HepG2 (cell line): ENCODE data around the gene C3orf52. TPM values are rescaled to one million over a fixed set of nuclear protein-coding genes. Genes with fewer than 3 reads are reported as not detected.

Experiments used
- ATAC-seq: fragments of 200-7000 bp; cut with Tn5 transposase; 3 replicates; pipeline ENCODE4 v1.9.1; 2020; ENCODE audit warnings: mild to moderate bottlenecking, moderate library complexity
- BruUV-seq: library from RNA; stranded (reverse); fragments of 400-500 nt; replicated peaks from 2 replicates; lab custom pipeline; 2021; lab: Mats Ljungman, UMichigan
- CTCF ChIA-PET: fragments of 300-600 bp; formaldehyde crosslinking; extraction: SDS; loops from one replicate; lab custom pipeline; 2021; ENCODE audit warnings: low total read pairs, inconsistent platforms, low intra/inter-chr PET ratio; lab: Yijun Ruan, JAX
- POLR2A ChIA-PET: fragments of 350-600 bp; sonication (Branson Sonifier 250); formaldehyde crosslinking; loops from one replicate; lab custom pipeline; 2020; ENCODE audit warnings: antibody characterized with exemption, inconsistent platforms; lab: Yijun Ruan, JAX
- DNase-seq: peaks from one replicate; pipeline ENCODE4 v3.0.0-alpha.2; 2015; ENCODE audit warnings: low spot score
- FAIRE-seq: peaks from 3 replicates; lab custom pipeline; 2011; peaks lifted over from hg19 to GRCh38; lab: Jason Lieb, UNC
- H2AFZ ChIP-seq: one replicate; pipeline ENCODE4 v1.6.1; 2011; ENCODE audit warnings: low read length, inconsistent platforms
- H3K27ac ChIP-seq: fragments of 300-600 bp; 3 replicates; pipeline ENCODE4 v1.8.0; 2011; ENCODE audit warnings: mixed run types, mild to moderate bottlenecking, mixed read lengths, low read length, inconsistent platforms; ENCODE audit not compliant: insufficient read depth; ENCODE audit errors: extremely low read length
- H3K27me3 ChIP-seq, 2 experiments: fragments of 200-600 bp in 1 of 2; 2 replicates in 1 of 2; 3 replicates in 1 of 2; pipeline versions ENCODE4 v1.6.0 to v1.8.0; 2011; ENCODE audit warnings: low read length in 2 of 2, mild to moderate bottlenecking in 2 of 2, moderate library complexity in 2 of 2, inconsistent platforms in 1 of 2; ENCODE audit not compliant: insufficient read depth in 2 of 2, control insufficient read depth in 1 of 2
- H3K36me3 ChIP-seq, 2 experiments: fragments of 200-600 bp in 1 of 2; replicated peaks in 1 of 2; 2 replicates in 1 of 2; 3 replicates in 1 of 2; pipeline versions ENCODE4 v1.5.1 to v1.8.0; 2011; ENCODE audit warnings: low read length in 2 of 2, inconsistent platforms in 1 of 2; ENCODE audit not compliant: insufficient read depth in 2 of 2, control insufficient read depth in 1 of 2
- H3K4me1 ChIP-seq: 2 replicates; pipeline ENCODE4 v1.5.1; 2012; ENCODE audit warnings: low read length, inconsistent platforms; ENCODE audit not compliant: insufficient read depth
- H3K4me2 ChIP-seq: 2 replicates; pipeline ENCODE4 v1.6.0; 2011; ENCODE audit warnings: low read depth, low read length, inconsistent platforms
- H3K4me3 ChIP-seq, 3 experiments: fragments of 200-600 bp in 1 of 3; sonication (generic), shearing (Covaris generic) in 1 of 3; replicated peaks in 1 of 3; 2 replicates each; pipeline ENCODE4 v1.5.1; 2011 to 2016; ENCODE audit warnings: low read length in 3 of 3, inconsistent platforms in 2 of 3, low read depth in 2 of 3, mild to moderate bottlenecking in 2 of 3, control low read depth in 1 of 3, mixed read lengths in 1 of 3; ENCODE audit not compliant: insufficient read depth in 1 of 3
- H3K79me2 ChIP-seq: one replicate; pipeline ENCODE4 v1.6.1; 2011; ENCODE audit warnings: low read length, inconsistent platforms; ENCODE audit not compliant: insufficient read depth
- H3K9ac ChIP-seq: 2 replicates; pipeline ENCODE4 v1.6.0; 2011; ENCODE audit warnings: mild to moderate bottlenecking, low read depth, low read length, inconsistent platforms; ENCODE audit not compliant: insufficient read depth
- H3K9me3 ChIP-seq: 2 replicates; pipeline ENCODE4 v1.5.1; 2012; ENCODE audit warnings: mild to moderate bottlenecking, low read length
- H4K20me1 ChIP-seq: 2 replicates; pipeline ENCODE4 v1.6.0; 2011; ENCODE audit warnings: inconsistent platforms, mild to moderate bottlenecking, low read length, moderate library complexity; ENCODE audit not compliant: insufficient read depth
- ARNTL ChIP-seq: sonication (generic); formaldehyde crosslinking; IDR thresholded peaks from 2 replicates; pipeline ENCODE4 v1.4.0; 2020; ENCODE audit warnings: mild to moderate bottlenecking, missing genetic modification reagents
- ATF7-NPFF ChIP-seq: sonication (generic); formaldehyde crosslinking; IDR thresholded peaks from 2 replicates; pipeline ENCODE4 v1.8.1; 2023; ENCODE audit warnings: mild to moderate bottlenecking, low read depth, missing genetic modification reagents, moderate library complexity
- ETV6 ChIP-seq: sonication (generic); formaldehyde crosslinking; conservative IDR thresholded peaks from 2 replicates; pipeline ENCODE4 v1.4.0; 2020; ENCODE audit warnings: missing genetic modification reagents
- MBD4 ChIP-seq: IDR thresholded peaks from 2 replicates; pipeline ENCODE4 v1.6.1; 2012; ENCODE audit warnings: low read length, inconsistent platforms, borderline replicate concordance
- NBN ChIP-seq: fragments of 450-650 bp; conservative IDR thresholded peaks from 2 replicates; pipeline ENCODE4 v1.6.1; 2017
- NCOA2 ChIP-seq: sonication (generic); formaldehyde crosslinking; IDR thresholded peaks from 2 replicates; pipeline ENCODE4 v1.8.0; 2022; ENCODE audit warnings: inconsistent platforms
- PHF5A ChIP-seq: IDR thresholded peaks from one replicate; pipeline ENCODE4 v1.6.1; 2018; ENCODE audit warnings: low read depth, missing genetic modification reagents; ENCODE audit not compliant: unreplicated experiment
- PRMT3 ChIP-seq: sonication (generic); formaldehyde crosslinking; IDR thresholded peaks from 2 replicates; pipeline ENCODE4 v1.8.1; 2022; ENCODE audit warnings: low read depth, mild to moderate bottlenecking, moderate library complexity, missing genetic modification reagents, borderline replicate concordance
- THYN1 ChIP-seq: sonication (generic); formaldehyde crosslinking; IDR thresholded peaks from 2 replicates; pipeline ENCODE4 v1.8.1; 2023; ENCODE audit warnings: low read depth, mild to moderate bottlenecking, moderate library complexity, missing genetic modification reagents, borderline replicate concordance
- ZNF333 ChIP-seq: sonication (generic); formaldehyde crosslinking; IDR thresholded peaks from 2 replicates; pipeline ENCODE4 v1.4.0; 2020; ENCODE audit warnings: mild to moderate bottlenecking, missing genetic modification reagents, borderline replicate concordance
- ZNF484 ChIP-seq: sonication (generic); formaldehyde crosslinking; IDR thresholded peaks from 2 replicates; pipeline ENCODE4 v1.5.1; 2020; ENCODE audit warnings: mild to moderate bottlenecking, low read depth, missing genetic modification reagents, borderline replicate concordance
- ZNF746 ChIP-seq: sonication (generic); formaldehyde crosslinking; IDR thresholded peaks from 2 replicates; pipeline ENCODE4 v1.8.0; 2022; ENCODE audit warnings: mild to moderate bottlenecking, missing genetic modification reagents
- ZNF850 ChIP-seq: sonication (generic); formaldehyde crosslinking; conservative IDR thresholded peaks from 2 replicates; pipeline ENCODE4 v1.9.0; 2021; ENCODE audit warnings: mild to moderate bottlenecking, missing genetic modification reagents
- ZSCAN12 ChIP-seq: sonication (generic); formaldehyde crosslinking; IDR thresholded peaks from 2 replicates; pipeline ENCODE4 v1.9.0; 2021; ENCODE audit warnings: mild to moderate bottlenecking, missing genetic modification reagents
- ZSCAN9 ChIP-seq: IDR thresholded peaks from 2 replicates; pipeline ENCODE4 v1.6.1; 2016; ENCODE audit warnings: borderline replicate concordance
- WGBS: methylation state at CpG from one replicate; pipeline ENCODE4 v1.1.6; 2017; ENCODE audit warnings: low lambda C conversion rate; 5-methylcytosine and 5-hydroxymethylcytosine counted together
- in situ Hi-C: cut with HindIII; loops from 2 replicates; pipeline ENCODE4 v1.10.0; 2017; ENCODE audit warnings: low pct_unique_long_range_greater_than_20kb; ENCODE audit not compliant: extremely low pct_ligation_motif_present
- intact Hi-C: fragments of 100-400 bp; cut with micrococcal nuclease; formaldehyde crosslinking; loops from one replicate; pipeline ENCODE4 v1.10.0; 2022; ENCODE audit not compliant: unreplicated experiment
- polyA plus RNA-seq, 8 experiments: library from polyadenylated mRNA; depleted of rRNA in 3 of 8; stranded (reverse) in 7 of 8; unstranded in 1 of 8; fragments of >200 nt; fragmentation: Illumina TruSeq in 4 of 8; extraction: Trizol in 4 of 8; gene quantifications; 2 replicates each; pipeline versions ENCODE4 v1.2.1 to v1.2.3, GENCODE V29; 2011 to 2016; ENCODE audit warnings: low read depth in 4 of 8, missing spikeins in 1 of 8, mixed read lengths in 1 of 8; ENCODE audit not compliant: insufficient read depth in 1 of 8
- total RNA-seq, 5 experiments: library from RNA; depleted of rRNA; stranded (reverse); fragments of >200 nt; fragmentation: Illumina TruSeq; extraction: Trizol; gene quantifications; 2 replicates each; pipeline ENCODE4 v1.2.3, GENCODE V29; 2016; ENCODE audit warnings: low read depth in 1 of 5
- TF ChIP-seq, protein P1 (sequence below): sonication (generic); formaldehyde crosslinking; IDR thresholded peaks from 2 replicates; pipeline ENCODE4 v1.5.0; 2020; ENCODE audit warnings: missing genetic modification reagents, mild to moderate bottlenecking, borderline replicate concordance
- TF ChIP-seq, protein P2 (sequence below): IDR thresholded peaks from 2 replicates; pipeline ENCODE4 v1.6.1; 2016
- TF ChIP-seq, protein P3 (sequence below): sonication (generic); formaldehyde crosslinking; IDR thresholded peaks from 2 replicates; pipeline ENCODE4 v1.8.0; 2022; ENCODE audit warnings: low read depth, missing genetic modification reagents

Gene C3orf52
- total and polyA plus RNA-seq, 2 of the 13 experiments (the other 11 are each of a cell fraction or from before 2014, with no cell fraction given), result 0.79 to 1.2 TPM

DNA sequence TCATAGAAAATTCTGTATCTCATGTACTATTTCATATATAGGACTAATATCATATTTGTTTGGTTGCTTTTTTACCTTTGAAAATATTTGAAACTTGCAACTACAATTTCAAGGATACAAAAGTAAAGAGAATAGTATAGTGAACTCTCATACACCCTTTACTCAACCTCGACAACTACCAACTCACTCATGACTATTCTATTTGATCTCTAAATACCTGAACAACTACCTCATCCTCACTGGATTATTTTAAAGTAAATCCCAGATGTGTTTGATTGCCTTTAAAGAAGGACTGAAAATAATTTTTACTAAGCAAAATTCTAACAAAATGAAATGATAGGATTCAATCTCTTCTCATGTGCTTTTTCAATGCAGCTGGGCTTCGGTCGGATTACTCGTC, 39.6 kb upstream of the C3orf52 start:
- Histone ChIP-seq H3K9me3 (no peaks in the 10 kb centered on the region), H3K27me3 (peaks cover 0 to 6% of the 10 kb centered on the region in 2 experiments; a peak in 2 of 5 replicates), H2AFZ (no peak overlapping the region), H3K36me3 (no peaks in the 10 kb centered on the region), H3K4me2 (no peak overlapping the region)
- no peak for DNase-seq
- CTCF ChIA-PET, result no interaction called here
- TF ChIP-seq NCOA2 (CRISPR knock-in tag), result no peak
- no peak for TF ChIP-seq ZNF746
- no peak for TF ChIP-seq ZNF850 (CRISPR knock-in tag)
- TF ChIP-seq PRMT3 (CRISPR knock-in tag), result no peak
- no peak for TF ChIP-seq MBD4
- TF ChIP-seq, protein P1, sequence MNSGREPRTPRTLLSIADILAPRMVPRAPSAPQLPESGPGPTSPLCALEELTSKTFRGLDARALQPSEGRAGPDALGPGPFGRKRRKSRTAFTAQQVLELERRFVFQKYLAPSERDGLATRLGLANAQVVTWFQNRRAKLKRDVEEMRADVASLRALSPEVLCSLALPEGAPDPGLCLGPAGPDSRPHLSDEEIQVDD (CRISPR knock-in tag), result no peak
- TF ChIP-seq, all 625 proteins: peak for 0
- FAIRE-seq, result no peak
- in situ Hi-C loops (no loop called here), intact Hi-C loops (no loop called here)
- 52% methylated on average over 4 of the region's 4 CpGs for WGBS
- H3K79me2 ChIP-seq, result no peaks in the 10 kb centered on the region
- no peak overlapping the region for H3K9ac ChIP-seq
- POLR2A ChIA-PET, result no interaction called here
- H3K27ac ChIP-seq, result no peak overlapping the region
- BruUV-seq, result no TSS peak
- no peak for ATAC-seq
- no peak overlapping the region for H3K4me3 ChIP-seq
- no peaks in the 10 kb centered on the region for H4K20me1 ChIP-seq
- peaks cover 11% of the 10 kb centered on the region for H3K4me1 ChIP-seq

DNA sequence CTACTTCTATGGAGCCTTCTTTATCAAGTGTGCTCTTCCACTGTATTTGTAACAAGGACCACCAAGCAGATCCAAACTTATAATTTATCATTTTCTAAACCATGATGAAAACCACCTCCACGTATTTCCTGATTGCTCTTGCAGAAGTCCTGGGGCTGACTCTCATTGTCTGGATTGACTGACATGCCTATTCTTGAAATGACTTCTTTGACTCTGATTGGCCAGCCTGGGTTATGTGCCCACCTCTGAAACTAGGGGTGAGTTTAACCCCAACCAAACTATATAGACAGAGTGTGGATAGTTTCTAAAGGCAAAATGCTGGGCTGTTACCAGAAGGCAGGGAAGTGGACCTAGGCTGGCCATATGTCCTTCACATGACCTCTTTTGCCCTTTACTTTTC, 38.9 kb upstream of the C3orf52 start:
- in situ Hi-C loops, result no loop called here
- intact Hi-C loops, result no loop called here
- Histone ChIP-seq H3K9ac (no peak overlapping the region), H3K9me3 (no peaks in the 10 kb centered on the region), H3K4me3 (no peak overlapping the region), H3K27ac (no peak overlapping the region), H4K20me1 (no peaks in the 10 kb centered on the region), H2AFZ (no peak overlapping the region), H3K79me2 (no peaks in the 10 kb centered on the region), H3K36me3 (no peaks in the 10 kb centered on the region), H3K4me1 (peaks cover 11% of the 10 kb centered on the region), H3K4me2 (no peak overlapping the region), H3K27me3 (no peaks in the 10 kb centered on the region)
- CTCF ChIA-PET, result no interaction called here
- FAIRE-seq (no peak), DNase-seq (no peak), ATAC-seq (no peak)
- BruUV-seq, result no TSS peak
- POLR2A ChIA-PET, result no interaction called here
- 78% methylated on average over 1 of the region's 1 CpG for WGBS
- TF ChIP-seq ZSCAN12 (CRISPR knock-in tag), result no peak
- no peak for TF ChIP-seq ARNTL
- TF ChIP-seq ZNF333 (CRISPR knock-in tag), result no peak
- TF ChIP-seq ETV6 (CRISPR knock-in tag), result no peak
- TF ChIP-seq, protein P2, sequence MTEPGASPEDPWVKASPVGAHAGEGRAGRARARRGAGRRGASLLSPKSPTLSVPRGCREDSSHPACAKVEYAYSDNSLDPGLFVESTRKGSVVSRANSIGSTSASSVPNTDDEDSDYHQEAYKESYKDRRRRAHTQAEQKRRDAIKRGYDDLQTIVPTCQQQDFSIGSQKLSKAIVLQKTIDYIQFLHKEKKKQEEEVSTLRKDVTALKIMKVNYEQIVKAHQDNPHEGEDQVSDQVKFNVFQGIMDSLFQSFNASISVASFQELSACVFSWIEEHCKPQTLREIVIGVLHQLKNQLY (CRISPR knock-in tag), result no peak
- TF ChIP-seq THYN1 (CRISPR knock-in tag), result no peak
- no peak for TF ChIP-seq NBN
- no peak for TF ChIP-seq ATF7-NPFF (CRISPR knock-in tag)
- TF ChIP-seq PHF5A (CRISPR knock-in tag), result no peak
- no peak for TF ChIP-seq ZNF484 (CRISPR knock-in tag)
- no peak for TF ChIP-seq ZSCAN9
- TF ChIP-seq, protein P3, sequence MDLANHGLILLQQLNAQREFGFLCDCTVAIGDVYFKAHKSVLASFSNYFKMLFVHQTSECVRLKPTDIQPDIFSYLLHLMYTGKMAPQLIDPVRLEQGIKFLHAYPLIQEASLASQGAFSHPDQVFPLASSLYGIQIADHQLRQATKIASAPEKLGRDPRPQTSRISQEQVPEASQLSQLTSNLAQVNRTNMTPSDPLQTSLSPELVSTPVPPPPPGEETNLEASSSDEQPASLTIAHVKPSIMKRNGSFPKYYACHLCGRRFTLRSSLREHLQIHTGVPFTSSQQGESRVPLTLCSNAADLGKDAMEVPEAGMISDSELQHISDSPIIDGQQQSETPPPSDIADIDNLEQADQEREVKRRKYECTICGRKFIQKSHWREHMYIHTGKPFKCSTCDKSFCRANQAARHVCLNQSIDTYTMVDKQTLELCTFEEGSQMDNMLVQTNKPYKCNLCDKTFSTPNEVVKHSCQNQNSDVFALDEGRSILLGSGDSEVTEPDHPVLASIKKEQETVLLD (CRISPR knock-in tag), result no peak
